Parathyroid adenoma (tissue), 2 donors: ENCODE results near the gene SRSF1.

Experiments
- H2AFZ ChIP-seq: fragments of 300-600 bp; sonication (generic); one replicate; pipeline ENCODE4 v1.7.0; 2017; ENCODE audit warnings: antibody characterized with exemption, mild to moderate bottlenecking
- H3K27ac ChIP-seq: fragments of 300-600 bp; sonication (generic); one replicate; pipeline ENCODE4 v1.7.0; 2017
- H3K27me3 ChIP-seq: fragments of 300-600 bp; sonication (generic); one replicate; pipeline ENCODE4 v1.7.0; 2017; ENCODE audit warnings: low read length; ENCODE audit not compliant: control insufficient read depth, insufficient read depth
- H3K36me3 ChIP-seq: fragments of 300-600 bp; sonication (generic); one replicate; pipeline ENCODE4 v1.7.0; 2017; ENCODE audit warnings: low read length; ENCODE audit not compliant: control insufficient read depth, insufficient read depth
- H3K4me1 ChIP-seq: fragments of 300-600 bp; sonication (generic); one replicate; pipeline ENCODE4 v1.7.0; 2017; ENCODE audit warnings: control low read depth
- H3K4me2 ChIP-seq: fragments of 300-600 bp; sonication (generic); one replicate; pipeline ENCODE4 v1.7.0; 2017; ENCODE audit warnings: low read length
- H3K4me3 ChIP-seq: fragments of 300-600 bp; sonication (generic); one replicate; pipeline ENCODE4 v1.7.0; 2017; ENCODE audit warnings: low read depth, low read length
- H3K79me2 ChIP-seq: fragments of 300-600 bp; sonication (generic); one replicate; pipeline ENCODE4 v1.7.0; 2017; ENCODE audit warnings: control low read depth
- H3K9ac ChIP-seq: fragments of 300-600 bp; sonication (generic); one replicate; pipeline ENCODE4 v1.7.0; 2017; ENCODE audit warnings: mild to moderate bottlenecking
- H3K9me3 ChIP-seq: fragments of 300-600 bp; sonication (generic); one replicate; pipeline ENCODE4 v1.7.0; 2017; ENCODE audit warnings: low read length; ENCODE audit not compliant: control insufficient read depth
- CTCF ChIP-seq: fragments of 300-600 bp; sonication (generic); IDR thresholded peaks from one replicate; pipeline ENCODE4 v1.7.0; 2017; ENCODE audit warnings: antibody characterized with exemption, mild to moderate bottlenecking
- donor health status: primary hyperparathyroidism.

SRSF1 gene

GRCh38 chr17:58002154-58002948, 4.7 kb downstream of the SRSF1 start:
- TF ChIP-seq CTCF: no peak
- Histone ChIP-seq H3K9me3 (no peaks in the 10 kb centered on the region), H3K4me2 (no peak overlapping the region), H3K36me3 (no peaks in the 10 kb centered on the region), H3K27ac (no peak overlapping the region), H3K9ac (no peak overlapping the region), H3K4me3 (no peak overlapping the region), H3K27me3 (no peaks in the 10 kb centered on the region), H3K4me1 (peaks cover 6% of the 10 kb centered on the region), H2AFZ (no peak overlapping the region), H3K79me2 (peaks cover 22% of the 10 kb centered on the region)

GRCh38 chr17:58001461-58002124, 5.5 kb downstream of the SRSF1 start:
- Histone ChIP-seq H3K27ac (no peak overlapping the region), H3K4me2 (no peak overlapping the region), H3K4me3 (no peak overlapping the region), H2AFZ (no peak overlapping the region), H3K79me2 (peaks cover 20% of the 10 kb centered on the region), H3K27me3 (no peaks in the 10 kb centered on the region), H3K36me3 (no peaks in the 10 kb centered on the region), H3K4me1 (peaks cover 6% of the 10 kb centered on the region), H3K9me3 (no peaks in the 10 kb centered on the region), H3K9ac (no peak overlapping the region)
- TF ChIP-seq CTCF: no peak

GRCh38 chr17:57999496-58000017, 7.5 kb downstream of the SRSF1 start:
- peaks cover 6% of the 10 kb centered on the region for H3K4me1 ChIP-seq
- H3K4me2 ChIP-seq: no peak overlapping the region
- no peak overlapping the region for H3K4me3 ChIP-seq
- H3K9me3 ChIP-seq: no peaks in the 10 kb centered on the region
- peak; percentile 88 for TF ChIP-seq CTCF
- no peak overlapping the region for H2AFZ ChIP-seq
- H3K9ac ChIP-seq: no peak overlapping the region
- peaks cover 6% of the 10 kb centered on the region for H3K79me2 ChIP-seq
- H3K27me3 ChIP-seq: no peaks in the 10 kb centered on the region
- H3K36me3 ChIP-seq: no peaks in the 10 kb centered on the region
- H3K27ac ChIP-seq: no peak overlapping the region

- Histone ChIP-seq H3K36me3 (no peaks in the 10 kb centered on the region), H3K79me2 (peaks cover 2% of the 10 kb centered on the region), H3K4me2 (no peak overlapping the region), H3K9ac (no peak overlapping the region), H3K4me1 (peaks cover 6% of the 10 kb centered on the region), H3K9me3 (no peaks in the 10 kb centered on the region), H3K27ac (no peak overlapping the region), H3K27me3 (no peaks in the 10 kb centered on the region), H2AFZ (no peak overlapping the region), H3K4me3 (no peak overlapping the region)
- TF ChIP-seq CTCF: no peak
Measured at GRCh38 chr17:57999010-57999495, 8.0 kb downstream of the SRSF1 start.
